Jurkat, Clone E6-1 (cell line): ENCODE results near the gene TRAPPC2L. TPM values are rescaled to one million over a fixed set of nuclear protein-coding genes. Genes with fewer than 3 reads are reported as not detected.
A peak's percentile ranks its signal among the peaks of the same experiment; 100 is the strongest.

Source experiments
- DNase-seq: peaks from one replicate; pipeline ENCODE4 v3.0.0-alpha.2; 2011; ENCODE audit warnings: low read depth, low spot score
- H3K4me3 ChIP-seq: 2 replicates; pipeline ENCODE4 v1.5.1; 2011; ENCODE audit warnings: mild to moderate bottlenecking, low read length, control low read depth, moderate library complexity
- polyA plus RNA-seq: library from polyadenylated mRNA; unstranded; fragments of >200 nt; gene quantifications from one replicate; pipeline ENCODE4 v1.2.1, GENCODE V29; 2012; ENCODE audit warnings: missing spikeins; ENCODE audit not compliant: insufficient read length, insufficient read depth

The TRAPPC2L gene
- 203 TPM for polyA plus RNA-seq

GRCh38 chr16:88856828-88857727 lies at the start of gene TRAPPC2L, which contains the start of gene GALNS:
Gene TRAPPC2L, plus strand, starts transcription at chr16:88857127. Its CDS starts 24 bp downstream, at chr16:88857151.
Gene GALNS, minus strand, starts transcription at chr16:88856947. Its CDS starts 70 bp downstream, at chr16:88856877.
- peak within 1 kb of the TSS; percentile 95 for H3K4me3 ChIP-seq
- DNase-seq: peak; percentile 85

DNA sequence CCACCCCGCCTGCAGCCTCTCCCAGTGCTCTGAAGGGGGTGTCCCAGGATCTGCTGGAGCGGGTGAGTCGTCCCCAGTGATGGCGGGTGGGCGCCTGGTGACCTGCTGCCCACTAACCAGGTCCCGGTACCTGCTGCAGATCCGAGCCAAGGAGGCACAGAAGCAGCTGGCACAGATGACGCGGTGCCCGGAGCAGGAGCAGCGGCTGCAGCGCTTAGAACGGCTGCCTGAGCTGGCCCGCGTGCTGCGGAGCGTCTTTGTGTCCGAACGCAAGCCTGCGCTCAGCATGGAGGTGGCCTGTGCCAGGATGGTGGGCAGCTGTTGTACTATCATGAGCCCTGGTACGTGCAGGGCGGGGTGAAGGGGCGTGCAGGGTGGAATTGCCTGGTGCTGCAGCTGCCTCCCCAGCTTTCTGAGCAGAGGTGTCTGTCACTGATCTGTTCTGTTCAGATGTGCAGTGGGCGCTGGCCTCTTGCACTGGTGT lies 49.7 kb upstream of the TRAPPC2L start:
- H3K4me3 ChIP-seq: no peak overlapping the region
- DNase-seq: no peak

GRCh38 chr16:88807626-88808453 lies 49.1 kb upstream of the TRAPPC2L start:
- DNase-seq: no peak
- no peak overlapping the region for H3K4me3 ChIP-seq

- DNase-seq: no peak
- no peak overlapping the region for H3K4me3 ChIP-seq
Measured at GRCh38 chr16:88809068-88809675, 47.8 kb upstream of the TRAPPC2L start.

GRCh38 chr16:88809676-88810165 lies 47.2 kb upstream of the TRAPPC2L start:
- peak overlapping the region; percentile 85 for H3K4me3 ChIP-seq
- no peak for DNase-seq

GRCh38 chr16:88810166-88810911 lies 46.6 kb upstream of the TRAPPC2L start:
- no peak for DNase-seq
- peak overlapping the region; percentile 85 for H3K4me3 ChIP-seq

DNA sequence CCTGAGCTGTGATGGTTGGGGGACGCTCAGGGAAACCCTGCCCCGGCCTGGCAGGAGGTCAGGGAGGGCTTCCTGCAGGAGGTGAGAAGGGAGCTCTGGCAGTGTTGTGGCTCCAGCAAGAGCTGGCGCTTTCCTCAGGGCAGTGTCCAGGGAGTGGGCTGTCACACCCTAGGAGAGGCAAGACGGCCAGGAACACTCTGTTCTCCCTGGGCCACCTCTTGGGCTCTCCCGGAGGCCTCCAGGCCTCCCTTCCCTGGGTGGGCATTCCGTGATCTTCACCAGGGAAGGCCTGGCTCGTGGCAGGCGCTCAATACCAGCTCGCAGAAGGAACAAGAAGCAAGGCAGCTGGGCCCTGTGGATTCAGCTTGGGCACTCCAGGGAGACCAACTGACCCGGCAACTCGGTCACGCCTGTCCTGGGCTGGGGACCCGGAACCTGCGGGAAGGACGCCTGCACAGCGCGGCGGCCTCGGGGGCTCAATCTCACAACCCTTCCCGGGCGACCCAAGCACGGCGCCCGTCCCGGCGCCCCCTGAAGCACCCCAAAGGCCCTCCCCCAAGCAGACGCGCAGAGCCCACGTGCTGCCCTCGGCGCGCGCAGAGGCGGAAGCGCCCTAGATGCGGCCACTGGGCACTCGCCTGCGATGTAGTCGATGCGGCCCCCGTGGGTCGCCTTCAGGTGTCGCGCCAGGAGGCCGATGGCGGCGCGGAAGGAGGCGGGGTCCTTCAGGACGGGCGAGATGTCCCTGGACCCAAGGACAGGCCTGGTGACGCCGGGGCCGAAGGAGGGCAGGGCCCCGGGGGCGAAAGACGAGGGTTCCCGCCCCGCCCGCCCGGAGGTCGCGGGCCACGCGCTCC lies 45.8 kb upstream of the TRAPPC2L start:
- H3K4me3 ChIP-seq: peak overlapping the region; percentile 85
- peak; percentile 67 for DNase-seq

DNA sequence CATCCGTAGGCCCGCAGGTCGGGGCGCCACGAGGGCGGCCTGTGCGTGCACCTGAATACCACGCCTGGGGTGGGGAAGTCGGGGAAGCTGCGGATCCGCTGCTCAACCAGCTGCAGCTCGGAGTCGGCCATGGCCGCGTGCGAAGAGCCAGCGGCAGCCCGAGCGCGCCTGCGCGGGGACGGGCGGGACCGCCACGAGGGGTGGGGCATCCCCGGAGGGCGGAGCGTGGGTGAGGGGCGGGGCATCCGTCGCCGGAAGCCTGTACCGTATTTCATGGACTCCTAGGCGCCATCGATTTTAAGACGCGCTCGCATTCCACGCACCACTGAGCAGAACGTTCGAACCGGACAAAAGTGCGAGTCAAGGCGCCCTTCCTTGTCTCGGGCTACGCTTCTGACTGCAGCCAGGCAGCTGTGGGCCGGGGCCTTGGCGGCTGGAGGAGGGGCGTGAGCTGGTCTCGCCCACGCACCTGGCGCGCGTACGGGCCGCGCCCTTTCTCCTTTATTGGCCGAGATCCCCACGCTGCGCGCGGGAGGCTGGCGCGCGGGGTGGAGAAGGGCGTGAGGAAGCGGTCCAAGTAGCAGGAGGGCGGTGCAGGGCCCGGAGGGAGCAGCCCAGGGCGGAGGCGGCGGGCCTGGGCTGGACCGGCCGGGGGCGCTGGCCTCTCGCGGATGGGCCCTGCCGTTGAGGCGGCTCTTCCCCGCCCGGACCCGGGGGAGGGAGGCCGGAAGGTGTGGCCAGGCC lies 45.0 kb upstream of the TRAPPC2L start, which contains the start of gene APRT:
Gene APRT, minus strand, starts transcription at position 160 of the 744 bp plus-strand sequence. Its CDS starts 29 bp downstream, at position 131.
- peak; percentile 82 for DNase-seq
- peak within 1 kb of the TSS; percentile 85 for H3K4me3 ChIP-seq

- peak overlapping the region; percentile 85 for H3K4me3 ChIP-seq
Measured at GRCh38 chr16:88812513-88813268, 44.2 kb upstream of the TRAPPC2L start.

DNA sequence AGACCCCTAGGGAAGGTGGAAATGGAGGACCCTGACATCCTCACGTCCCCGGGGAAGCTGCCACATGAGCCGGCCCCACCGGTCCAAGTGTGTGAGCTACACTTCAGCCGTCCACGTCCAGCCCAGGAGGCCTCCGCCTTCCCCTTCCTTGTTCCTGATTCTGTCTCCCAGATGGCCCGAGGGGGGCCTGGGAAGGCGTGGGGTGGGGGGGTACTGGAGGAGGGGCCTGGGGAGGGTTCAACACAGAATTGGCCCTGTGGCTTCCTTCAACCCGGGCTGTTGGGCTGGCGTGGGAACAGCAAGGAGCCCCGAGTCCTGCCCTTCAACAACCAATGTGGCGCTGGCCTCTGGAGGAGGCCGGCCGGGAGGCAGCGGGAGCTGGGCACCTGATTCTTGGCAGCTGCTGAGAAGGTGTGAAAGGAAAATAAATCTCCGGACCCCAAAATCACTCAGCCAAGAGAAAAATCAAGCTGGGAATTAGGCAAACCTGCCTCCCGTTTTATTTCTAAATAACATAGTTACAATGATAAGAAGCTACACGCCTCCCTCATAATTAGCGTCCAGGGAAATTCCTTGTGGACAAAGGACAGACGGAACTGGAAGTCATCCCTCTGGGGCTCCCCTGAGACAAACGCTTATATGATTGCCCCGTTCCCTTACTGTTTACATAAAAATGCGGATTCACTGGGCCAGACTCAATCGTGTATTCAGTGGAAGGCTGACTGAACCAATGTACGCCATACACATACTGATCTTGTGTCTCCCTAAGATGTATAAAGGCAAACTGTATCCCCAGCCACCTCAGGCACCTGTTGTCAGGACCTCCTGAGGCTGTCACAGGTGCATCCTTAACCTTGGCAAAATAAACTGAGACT lies 43.4 kb upstream of the TRAPPC2L start:
- H3K4me3 ChIP-seq: no peak overlapping the region
- DNase-seq: no peak

More at GRCh38 chr16:88812513-88813268, 44.2 kb upstream of the TRAPPC2L start:
- no peak for DNase-seq

DNA sequence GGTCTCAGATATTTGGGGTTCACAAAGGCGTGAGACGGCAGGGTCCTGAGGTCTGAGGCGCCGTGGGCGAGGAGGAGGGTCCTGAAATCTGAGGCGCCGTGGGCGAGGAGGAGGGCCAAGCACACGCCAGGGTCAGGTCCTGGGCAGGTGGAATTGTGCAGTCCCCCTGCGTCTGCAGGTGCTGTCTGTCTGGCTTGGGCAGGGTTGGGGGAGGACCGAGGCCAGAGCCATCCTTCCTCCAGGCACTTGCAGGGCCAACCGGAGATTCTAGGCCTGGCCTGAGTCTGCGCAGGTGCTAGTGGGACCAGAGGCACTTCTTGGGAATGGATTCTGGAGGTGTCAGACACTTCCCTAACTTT lies 42.8 kb upstream of the TRAPPC2L start:
- DNase-seq: no peak
- no peak overlapping the region for H3K4me3 ChIP-seq

- no peak for DNase-seq
- no peak overlapping the region for H3K4me3 ChIP-seq
Measured at GRCh38 chr16:88815227-88815626, 41.7 kb upstream of the TRAPPC2L start.

DNA sequence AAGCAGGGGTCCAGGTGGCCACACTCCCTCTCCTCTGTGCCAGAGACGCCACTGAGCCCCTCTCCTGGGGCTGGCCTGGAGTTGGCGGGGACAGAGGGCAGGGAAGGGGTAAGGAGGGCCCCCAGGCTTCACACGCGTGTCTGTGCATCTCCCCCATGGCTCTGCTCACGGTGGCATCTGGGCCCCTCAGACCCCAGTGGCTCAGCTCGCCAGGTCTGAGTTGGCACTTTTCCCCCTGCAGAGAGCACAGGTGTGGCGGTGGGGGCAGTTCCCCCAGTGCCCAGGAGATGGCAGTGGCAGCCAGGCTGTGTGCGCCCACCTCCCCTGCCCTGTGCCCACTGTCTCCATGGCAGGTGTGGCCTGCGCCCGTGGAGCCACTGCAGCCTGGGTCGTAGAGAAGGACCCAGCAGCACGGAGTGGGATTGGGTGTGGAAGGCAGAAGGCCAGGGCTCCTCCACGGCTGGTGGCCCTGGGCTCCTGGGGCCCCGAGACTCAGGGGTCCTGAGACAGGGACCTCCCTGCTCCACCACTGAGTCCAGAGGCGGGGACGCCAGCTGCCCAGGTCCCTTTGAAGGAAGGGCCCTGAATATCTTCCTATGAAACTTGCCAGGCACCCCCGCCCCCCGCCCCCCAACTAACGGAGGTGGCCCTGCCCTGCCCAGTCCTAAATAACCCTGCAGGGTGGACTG lies 40.9 kb upstream of the TRAPPC2L start:
- H3K4me3 ChIP-seq: no peak overlapping the region
- peak; percentile 28 for DNase-seq

- no peak for DNase-seq
- H3K4me3 ChIP-seq: no peak overlapping the region
Measured at GRCh38 chr16:88816736-88817535, 40.0 kb upstream of the TRAPPC2L start.
